ENCODE measurements around the gene PRSS1.

PRSS1 gene

GRCh38 chr7:142795339-142795863 is 46.1 kb downstream of the PRSS1 start:
- peak; percentile 64 to 72 for DNase-seq

- DNase-seq, result no peak
Observed at GRCh38 chr7:142796001-142796500, 46.8 kb downstream of the PRSS1 start.

- peak in 1 of 2 donors; percentile 38 for DNase-seq
Observed at GRCh38 chr7:142796501-142797390, 47.5 kb downstream of the PRSS1 start.

- peak; percentile 53 to 58 for DNase-seq
Observed at GRCh38 chr7:142797391-142798377, 48.4 kb downstream of the PRSS1 start.

GRCh38 chr7:142798451-142799436 is 49.5 kb downstream of the PRSS1 start:
- peak; percentile 54 to 69 for DNase-seq

GRCh38 chr7:142799437-142799835 is 50.2 kb downstream of the PRSS1 start:
- DNase-seq, result peak in 1 of 2 donors; percentile 33

GRCh38 chr7:142800088-142800487 is 50.8 kb downstream of the PRSS1 start:
- DNase-seq, result peak in 1 of 2 donors; percentile 63

GRCh38 chr7:142800699-142801260 is 51.5 kb downstream of the PRSS1 start:
- DNase-seq, result peak in 1 of 2 donors; percentile 20

- peak in 1 of 2 donors; percentile 15 for DNase-seq
Observed at GRCh38 chr7:142801601-142802295, 52.5 kb downstream of the PRSS1 start.

GRCh38 chr7:142802301-142802700 is 53.0 kb downstream of the PRSS1 start:
- DNase-seq, result no peak
